GM10248 (cell line): Measurements from ENCODE around the gene CGREF1.

ENCODE experiments used
- CTCF ChIA-PET: fragments of 300-600 bp; sonication (Branson Sonifier 250); formaldehyde crosslinking; extraction: SDS; loops from one replicate; lab custom pipeline; 2021; ENCODE audit warnings: antibody characterized with exemption; lab: Yijun Ruan, JAX
- POLR2A ChIA-PET: fragments of 350-650 bp; sonication (Branson Sonifier 250); formaldehyde crosslinking; extraction: SDS; loops from one replicate; lab custom pipeline; 2020; ENCODE audit warnings: antibody characterized with exemption; lab: Yijun Ruan, JAX
- DNase-seq: peaks from one replicate; pipeline ENCODE4 v3.0.0; 2012; ENCODE audit errors: extremely low spot score
- CTCF ChIP-seq: IDR thresholded peaks from 2 replicates; pipeline ENCODE4 v1.5.1; 2012; ENCODE audit warnings: mild to moderate bottlenecking, low read depth; ENCODE audit errors: extremely low read depth, missing control alignments, control extremely low read depth

The CGREF1 gene

GRCh38 chr2:27118525-27119329 is at the start of gene CGREF1:
Gene CGREF1, minus strand, starts transcription at chr2:27119128. Its CDS starts 14,762 bp downstream, at chr2:27104366.
- ChIA-PET CTCF (no interaction called here), POLR2A (no interaction called here)
- no peak for DNase-seq
- no peak for TF ChIP-seq CTCF

GRCh38 chr2:27164960-27165763 is 46.2 kb upstream of the CGREF1 start:
- ChIA-PET POLR2A (interaction anchor here (0.6 kb wide), 1 partner anchor 68 kb away, joined by 3 read pairs; no protein-coding TSS in a partner anchor), CTCF (interaction anchor here (1.1 kb wide), 1 partner anchor 27 kb away, joined by 3 read pairs; no protein-coding TSS in a partner anchor)
- DNase-seq: no peak
- no peak for TF ChIP-seq CTCF

- ChIA-PET POLR2A (no interaction called here), CTCF (interaction anchor here (0.6 to 1.5 kb wide), 2 partner anchors 13 kb away, joined by 3 read pairs; no protein-coding TSS in a partner anchor)
- TF ChIP-seq CTCF: no peak
- DNase-seq: no peak
Observed at GRCh38 chr2:27162151-27163121, 43.5 kb upstream of the CGREF1 start.

GRCh38 chr2:27160191-27160590 is 41.3 kb upstream of the CGREF1 start:
- DNase-seq: no peak
- TF ChIP-seq CTCF: no peak
- CTCF ChIA-PET: interaction anchor here (2.1 to 5.2 kb wide), 2 partner anchors 10 to 119 kb away, joined by 5 to 30 read pairs; no protein-coding TSS in a partner anchor
- POLR2A ChIA-PET: interaction anchor here (0.6 kb wide), 2 partner anchors 34 to 114 kb away, joined by 3 to 8 read pairs; no protein-coding TSS in a partner anchor

GRCh38 chr2:27159271-27159670 is 40.3 kb upstream of the CGREF1 start:
- POLR2A ChIA-PET: no interaction called here
- no peak for DNase-seq
- no peak for TF ChIP-seq CTCF
- CTCF ChIA-PET: interaction anchor here (1.0 to 5.2 kb wide), 5 partner anchors 11 to 122 kb away, joined by 3 to 30 read pairs (median 5); no protein-coding TSS in a partner anchor
